NCI-H460 (cell line): Measurements from ENCODE around the gene HOXA11. TPM values are rescaled to one million over a fixed set of nuclear protein-coding genes. Genes with fewer than 3 reads are reported as not detected.

Experiments used
- DNase-seq: peaks from one replicate; pipeline ENCODE4 v3.0.0-alpha.2; 2016; ENCODE audit warnings: low read depth; ENCODE audit errors: extremely low read depth
- small RNA-seq, 2 experiments: library from RNA; depleted of rRNA; stranded (forward); fragments of <200 nt; gene quantifications; one replicate each; pipeline ENCODE3, GENCODE V24; 2014
- total RNA-seq: library from RNA; depleted of rRNA; stranded (reverse); fragments of >200 nt; shearing (Covaris generic); gene quantifications from 2 replicates; pipeline ENCODE4 v1.2.3, GENCODE V29; 2014; rRNA removed

Gene HOXA11
- total RNA-seq, 1 experiment from 2014 or later = 7.1 TPM

DNA sequence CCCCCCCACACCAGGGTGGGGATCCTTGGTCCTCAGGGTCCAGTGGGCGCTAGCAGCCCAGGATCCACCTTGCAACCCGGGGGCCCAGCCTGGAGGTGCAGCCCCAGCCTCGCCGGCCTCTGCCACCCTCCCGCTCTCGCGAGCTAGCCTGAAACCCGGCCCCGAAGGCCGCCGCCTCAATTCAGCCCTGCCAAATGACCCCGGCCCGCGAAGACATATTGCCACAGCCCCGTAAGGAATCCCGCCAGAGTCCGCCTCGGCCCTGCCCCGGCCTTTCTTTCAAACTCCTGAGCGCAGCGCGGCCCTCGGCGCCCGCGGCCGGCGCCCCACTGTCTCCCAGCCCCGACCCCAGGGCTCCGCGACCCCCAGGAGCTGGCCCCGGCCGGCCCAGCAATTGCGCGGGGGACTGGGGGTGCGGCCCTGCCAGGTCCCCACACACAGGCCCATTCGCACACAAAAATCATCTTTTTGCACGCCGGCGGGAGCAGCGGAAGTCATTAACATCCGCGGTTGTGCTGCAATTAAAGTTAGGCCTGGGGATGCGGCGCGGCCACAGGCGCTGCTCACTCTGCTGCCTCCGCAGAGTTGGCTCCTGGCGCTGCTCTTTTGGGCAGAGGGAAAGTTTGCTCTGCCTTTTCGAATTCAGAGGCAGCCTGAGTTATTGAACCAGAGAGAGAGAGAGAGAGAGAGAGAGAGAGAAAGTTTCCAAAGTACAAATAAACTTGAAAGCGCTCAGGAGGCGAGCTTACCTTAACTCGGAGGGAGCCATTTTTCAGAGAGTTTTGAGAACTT is 45.5 kb downstream of the HOXA11 start:
- no peak for DNase-seq

DNA sequence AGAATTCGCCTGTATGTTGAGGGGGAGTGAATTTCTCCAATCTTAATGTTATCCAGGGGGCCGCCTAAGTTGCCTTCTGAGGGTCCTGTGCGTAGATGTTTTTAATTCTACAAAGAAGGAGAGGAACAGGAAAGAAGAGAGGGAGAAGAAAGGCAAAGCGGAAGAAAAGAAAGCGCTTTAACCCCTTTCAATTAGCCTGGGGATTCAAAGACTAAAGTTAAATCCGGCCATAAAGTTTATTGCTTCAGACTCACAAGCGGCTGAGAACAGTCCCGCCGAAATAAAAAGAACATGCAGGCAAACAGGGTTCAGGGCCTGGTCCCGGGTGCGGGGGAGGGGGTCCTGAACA is 46.1 kb downstream of the HOXA11 start:
- no peak for DNase-seq

DNA sequence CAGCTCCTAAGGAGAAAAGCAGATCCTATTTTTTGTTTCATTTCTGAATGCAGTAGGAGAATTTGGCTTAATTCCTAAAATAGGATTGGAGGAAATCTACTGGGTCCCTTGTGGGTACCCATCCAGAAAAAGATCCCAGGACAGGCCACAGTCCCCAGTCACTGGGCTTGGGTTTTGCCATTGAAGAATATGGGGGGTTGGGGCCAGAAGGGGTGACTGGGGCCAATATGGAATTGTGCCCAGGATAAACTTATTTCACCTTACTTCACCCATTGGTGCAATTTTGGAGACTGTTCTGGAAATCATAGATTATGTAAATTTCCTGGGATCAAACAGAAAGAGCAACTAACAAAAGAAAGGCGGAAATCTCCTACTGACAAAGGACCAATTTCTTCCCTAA is 46.6 kb downstream of the HOXA11 start:
- DNase-seq = no peak

DNA sequence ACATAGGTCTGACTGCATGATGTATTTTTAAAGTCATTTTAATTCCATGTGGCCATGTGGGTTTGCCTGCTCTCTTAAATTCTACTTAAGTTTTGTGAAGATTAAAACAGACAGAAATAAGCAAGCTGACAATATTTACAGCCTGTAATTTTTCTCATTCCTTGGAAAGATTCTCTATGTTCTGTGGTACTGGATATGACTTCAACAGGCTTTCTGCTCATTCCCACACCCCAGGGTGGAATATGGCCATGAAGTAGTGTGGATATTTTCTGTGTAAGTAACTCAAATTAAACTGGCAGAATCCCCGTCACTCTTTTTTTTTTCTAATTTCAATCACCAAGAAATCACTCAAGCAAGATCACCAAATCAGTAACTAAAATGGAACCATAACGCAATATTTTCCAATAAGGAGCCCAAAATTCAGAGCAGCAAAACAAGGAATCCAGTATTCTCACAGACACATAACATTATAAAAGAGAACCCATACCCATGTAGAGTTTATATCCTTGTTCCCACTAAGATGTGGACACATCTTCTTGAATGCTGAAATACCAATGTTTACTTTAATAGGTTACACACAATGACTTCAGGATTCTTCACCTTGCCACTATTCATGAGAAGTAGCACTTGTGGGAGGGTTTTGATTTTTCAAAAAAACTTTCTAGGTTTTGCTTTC is 47.3 kb downstream of the HOXA11 start:
- no peak for DNase-seq

DNA sequence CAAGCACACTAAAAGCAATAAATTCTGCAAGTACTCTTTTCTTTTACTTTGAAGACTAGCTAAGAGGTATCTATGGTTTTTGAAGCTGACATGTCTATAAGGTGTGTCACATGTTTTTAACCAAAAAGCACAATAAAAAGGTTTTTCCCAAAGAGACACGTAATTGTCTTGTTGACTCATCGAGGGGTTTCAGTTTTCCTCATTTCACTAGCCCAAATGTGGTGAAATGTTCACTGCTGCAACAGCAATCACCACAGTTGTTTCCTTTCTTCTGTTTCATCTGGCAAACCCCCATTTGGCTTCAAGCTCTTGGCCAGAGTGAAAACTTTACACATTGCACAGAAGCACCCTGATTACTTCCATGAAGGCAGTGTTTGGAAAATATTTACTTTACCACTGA is 50.6 kb downstream of the HOXA11 start:
- no peak for DNase-seq

DNA sequence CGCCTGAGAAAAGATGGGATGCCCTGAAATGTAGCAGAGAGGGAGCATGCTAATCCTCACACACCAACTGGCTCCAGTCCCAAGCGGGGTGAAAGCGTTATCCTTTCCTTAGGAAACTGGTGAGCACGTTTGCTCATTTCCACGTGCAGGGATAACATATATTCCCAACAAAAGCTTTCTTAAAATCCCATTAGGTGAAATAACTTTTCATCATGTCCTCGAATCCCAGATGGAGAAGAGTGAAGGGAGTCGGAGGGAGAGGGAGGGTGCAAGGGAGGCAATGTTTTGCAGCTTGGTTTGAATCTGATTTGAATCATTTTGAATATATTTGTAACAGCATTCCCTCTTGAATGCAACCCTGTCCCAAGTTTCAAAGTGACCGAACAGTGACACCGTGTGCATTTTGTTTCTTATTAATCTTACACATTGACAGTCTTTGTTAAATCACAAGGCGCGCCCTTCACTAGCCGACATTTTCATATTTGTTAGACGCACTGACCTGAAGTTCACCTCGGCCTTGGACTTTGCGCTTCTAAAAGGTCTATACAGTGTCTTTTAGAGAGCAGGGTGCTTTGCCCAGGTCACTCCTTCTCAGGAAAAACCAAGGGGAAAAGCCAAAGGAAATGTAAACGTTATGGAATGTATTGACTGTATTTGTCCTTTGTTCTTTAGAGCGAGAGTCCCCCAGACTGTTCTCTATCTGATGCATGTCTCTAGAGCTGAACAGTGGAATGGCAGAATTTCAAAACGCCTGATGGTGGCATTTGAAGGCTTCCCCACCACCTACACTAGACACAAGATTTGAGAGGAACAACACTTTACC is 51.4 kb downstream of the HOXA11 start:
- no peak for DNase-seq

DNA sequence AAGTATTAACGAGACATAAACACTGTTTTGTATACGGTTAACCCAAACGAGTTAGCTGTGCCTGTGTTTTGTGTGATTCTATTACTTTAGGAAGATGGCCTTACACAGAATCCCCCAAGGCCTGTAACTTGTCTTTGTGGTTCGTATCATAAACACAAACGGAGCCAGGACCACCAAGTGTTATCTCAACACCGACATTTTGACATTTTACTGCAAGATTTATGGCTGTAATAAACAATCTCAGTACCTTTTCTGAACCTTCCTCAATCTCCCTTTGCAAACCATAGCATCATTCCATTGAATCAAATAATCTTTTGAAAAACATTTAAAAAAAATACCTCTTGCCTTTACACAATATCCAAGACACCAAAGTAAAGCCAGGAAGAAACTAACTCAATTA is 52.1 kb downstream of the HOXA11 start:
- DNase-seq = no peak

DNA sequence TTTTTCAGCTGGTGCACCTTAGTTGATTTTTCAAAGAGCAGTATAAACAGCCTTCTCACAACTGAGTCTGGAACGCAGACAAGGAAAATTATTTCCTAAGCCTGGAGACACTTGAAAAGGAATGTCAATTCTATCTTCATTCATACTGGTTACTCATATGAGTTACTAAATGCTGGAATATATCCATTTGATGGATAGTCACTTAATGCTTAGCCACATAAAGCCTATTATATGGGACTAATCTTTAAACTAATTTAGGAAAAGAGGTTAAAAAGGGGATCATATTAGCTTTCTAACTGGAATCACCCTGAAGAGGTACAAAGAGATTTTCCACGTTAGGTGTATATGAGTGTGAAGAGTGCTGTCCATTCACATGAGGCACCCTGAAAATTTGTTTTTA is 52.8 kb downstream of the HOXA11 start:
- DNase-seq = no peak

DNA sequence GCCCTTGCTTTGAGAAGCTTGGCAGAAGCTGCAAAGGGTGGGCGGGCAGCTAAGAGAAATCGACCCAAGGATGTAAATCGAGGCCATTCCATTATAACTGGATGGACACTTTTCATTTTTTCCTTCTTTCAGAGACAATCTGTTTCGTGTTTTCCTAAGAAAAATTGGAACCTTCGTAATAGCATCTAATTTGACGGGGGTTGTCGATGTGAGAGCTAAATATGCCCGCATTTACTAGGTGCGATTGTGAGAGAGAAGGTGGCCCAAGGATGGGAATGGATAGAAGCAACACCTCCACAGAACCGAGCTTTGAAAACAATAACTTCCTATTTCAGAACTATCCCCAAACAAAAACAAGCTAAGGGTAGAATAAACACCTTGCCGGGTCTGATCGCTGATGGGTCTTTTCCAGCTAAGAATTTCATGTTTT is 53.6 kb downstream of the HOXA11 start:
- no peak for DNase-seq

Small RNAs within 50 kb of the gene (small RNA-seq; reads per million reads assigned to genes)
- gene AC004080.5 = 0 reads per million in 2 experiments
- gene RF02140 = 0 reads per million in 2 experiments
- 0 reads per million in 2 experiments for gene RF02141

Other genes with a start within 250 kb of the HOXA11 start
- 0.87 TPM in 1 of 2 replicates, not detected in the other for gene HOXA1, start 89.2 kb downstream of the HOXA11 start, total RNA-seq
- gene HOXA2, start 82.5 kb downstream of the HOXA11 start, total RNA-seq = 1.8 and 3.0 TPM in 2 replicates
- gene HOXA4, start 54.5 kb downstream of the HOXA11 start, total RNA-seq = 0.57 and 0.61 TPM in 2 replicates
- gene HOXA5, start 41.6 kb downstream of the HOXA11 start, total RNA-seq = 7.5 and 12.8 TPM in 2 replicates
- gene HOXA6, start 37.5 kb downstream of the HOXA11 start, total RNA-seq = 6.7 and 8.3 TPM in 2 replicates
- 4.4 and 5.8 TPM in 2 replicates for gene HOXA3, start 32.6 kb downstream of the HOXA11 start, total RNA-seq
- gene HOXA7, start 28.6 kb downstream of the HOXA11 start, total RNA-seq = 3.8 and 4.1 TPM in 2 replicates
- gene HOXA9, start 19.7 kb downstream of the HOXA11 start, total RNA-seq = 5.1 and 7.8 TPM in 2 replicates
- 9.8 and 11.9 TPM in 2 replicates for gene HOXA10, start 10.9 kb downstream of the HOXA11 start, total RNA-seq
- 1.9 and 2.7 TPM in 2 replicates for gene HOXA13, start 14.9 kb upstream of the HOXA11 start, total RNA-seq
- gene EVX1, start 57.6 kb upstream of the HOXA11 start, total RNA-seq = 0.12 TPM in 1 of 2 replicates, not detected in the other